ENCODE measurements around the gene GNS. TPM values are rescaled to one million over a fixed set of nuclear protein-coding genes. Genes with fewer than 3 reads are reported as not detected.
"Not testable (repeated sequence)": the region's sequence is repeated elsewhere in the genome, so short reads cannot be mapped to it uniquely, and the experiment has no call there.

GNS gene
- total RNA-seq, 2 experiments from 2014 or later = 14.3 to 14.6 TPM

DNA sequence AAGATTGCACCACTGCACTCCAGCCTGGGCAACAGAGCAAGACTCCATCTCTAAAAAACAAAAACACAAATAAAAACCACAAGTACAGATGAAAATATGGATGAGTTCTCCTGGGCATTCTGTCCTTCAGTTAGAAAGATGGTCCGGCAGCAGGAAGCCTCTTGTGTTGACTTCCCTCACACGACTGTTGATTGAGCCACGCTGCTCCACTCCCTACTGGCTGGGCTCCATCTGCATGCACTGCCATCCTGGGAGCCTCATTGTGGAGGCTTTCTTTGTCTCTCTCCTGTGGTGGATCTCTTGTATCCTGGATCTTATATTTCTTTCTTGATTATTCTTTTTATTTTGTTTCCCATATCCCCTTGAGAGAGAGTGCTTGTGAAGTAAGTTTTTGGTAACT is 34.4 kb upstream of the GNS start:
- CTCF ChIA-PET = interaction anchor here (0.7 kb wide), 1 partner anchor 183 kb away, joined by 3 read pairs; no protein-coding TSS in a partner anchor
- Mint-ChIP-seq H3K27ac (no peak overlapping the region), H3K4me1 (ENCODE audit: low read depth) (no peaks in the 10 kb centered on the region), H3K27me3 (ENCODE audit: low read depth) (no peaks in the 10 kb centered on the region), H3K4me3 (no peak overlapping the region), H3K9me3 (no peaks in the 10 kb centered on the region), H3K36me3 (ENCODE audit: low read depth) (no peaks in the 10 kb centered on the region)
- intact Hi-C loops (cut with micrococcal nuclease) = no loop called here
- DNase-seq = no peak

DNA sequence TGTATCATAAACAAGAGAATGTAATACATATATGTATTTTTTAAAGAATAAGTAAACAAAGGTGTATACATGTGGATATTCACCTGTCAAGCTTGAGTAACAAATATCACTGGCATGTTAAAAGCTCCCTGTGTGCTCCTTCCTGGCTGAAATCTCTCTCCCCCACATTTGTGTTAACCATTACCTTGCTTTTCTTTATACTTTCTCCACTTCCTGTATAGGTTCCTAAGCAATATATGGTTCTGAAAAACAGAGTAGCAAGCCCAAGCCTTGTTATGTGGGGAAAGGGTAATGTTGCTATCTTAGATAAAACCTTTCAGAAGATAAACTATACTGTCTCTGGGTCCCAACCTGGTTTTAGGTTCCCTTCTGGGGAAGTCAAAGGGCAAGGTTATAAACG is 32.9 kb upstream of the GNS start:
- H3K4me1 Mint-ChIP-seq (ENCODE audit: low read depth) = no peaks in the 10 kb centered on the region
- no peaks in the 10 kb centered on the region for H3K9me3 Mint-ChIP-seq
- CTCF ChIA-PET = interaction anchor here (0.8 to 1.1 kb wide), 3 partner anchors 10 to 90 kb away, joined by 3 read pairs; no protein-coding TSS in a partner anchor
- DNase-seq = no peak
- intact Hi-C loops (cut with micrococcal nuclease) = no loop called here
- no peaks in the 10 kb centered on the region for H3K36me3 Mint-ChIP-seq (ENCODE audit: low read depth)
- no peaks in the 10 kb centered on the region for H3K27me3 Mint-ChIP-seq (ENCODE audit: low read depth)
- H3K27ac Mint-ChIP-seq = no peak overlapping the region
- no peak overlapping the region for H3K4me3 Mint-ChIP-seq

DNA sequence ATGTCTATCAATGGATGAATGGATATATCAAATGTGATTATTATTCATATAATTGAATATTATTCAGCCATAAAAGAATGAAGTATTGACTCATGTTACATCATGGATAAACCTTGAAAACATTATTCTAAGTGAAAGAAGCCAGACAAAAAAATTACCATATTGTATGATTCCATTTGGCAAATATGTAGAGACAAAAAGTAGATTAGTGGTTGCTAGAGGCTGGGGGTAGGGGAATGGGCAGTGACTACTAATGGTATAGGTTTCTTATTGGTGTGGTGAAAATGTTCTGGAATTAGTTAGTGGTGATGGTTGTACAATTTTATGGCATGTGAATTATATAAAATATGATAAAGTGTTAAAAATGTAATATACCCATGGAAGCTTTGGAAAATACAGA is 31.8 kb upstream of the GNS start:
- CTCF ChIA-PET = interaction anchor here (1.1 kb wide), 1 partner anchor 91 kb away, joined by 3 read pairs; no protein-coding TSS in a partner anchor
- no peaks in the 10 kb centered on the region for H3K36me3 Mint-ChIP-seq (ENCODE audit: low read depth)
- DNase-seq = no peak
- H3K27me3 Mint-ChIP-seq (ENCODE audit: low read depth) = no peaks in the 10 kb centered on the region
- H3K4me1 Mint-ChIP-seq (ENCODE audit: low read depth) = no peaks in the 10 kb centered on the region
- intact Hi-C loops (cut with micrococcal nuclease) = no loop called here
- H3K9me3 Mint-ChIP-seq = no peaks in the 10 kb centered on the region
- no peak overlapping the region for H3K4me3 Mint-ChIP-seq
- H3K27ac Mint-ChIP-seq = no peak overlapping the region

DNA sequence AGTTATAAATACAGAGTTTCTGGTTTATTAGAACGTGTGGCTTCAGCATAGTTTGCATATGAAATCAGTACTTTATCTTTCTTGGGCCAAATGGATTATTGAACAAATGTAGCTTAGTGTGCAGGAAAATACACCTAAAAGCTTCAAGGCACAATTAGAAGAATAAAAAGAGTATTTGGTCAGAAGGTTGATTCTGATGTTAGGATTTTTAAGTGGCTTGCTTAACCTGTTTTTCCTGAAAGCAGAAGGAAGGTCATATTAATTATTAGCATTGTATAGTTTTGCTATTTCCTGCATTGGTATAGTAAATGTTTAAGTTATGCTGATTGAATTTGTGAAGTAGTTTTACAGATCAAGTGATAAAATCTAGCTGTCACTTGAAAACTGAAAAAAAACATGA is 31.0 kb upstream of the GNS start:
- no peaks in the 10 kb centered on the region for H3K4me1 Mint-ChIP-seq (ENCODE audit: low read depth)
- no peaks in the 10 kb centered on the region for H3K9me3 Mint-ChIP-seq
- no peak overlapping the region for H3K27ac Mint-ChIP-seq
- CTCF ChIA-PET = interaction anchor here (0.7 to 1.0 kb wide), 2 partner anchors 9 to 12 kb away, joined by 3 to 4 read pairs; no protein-coding TSS in a partner anchor
- intact Hi-C loops (cut with micrococcal nuclease) = no loop called here
- DNase-seq = no peak
- H3K36me3 Mint-ChIP-seq (ENCODE audit: low read depth) = no peaks in the 10 kb centered on the region
- peaks cover 5% of the 10 kb centered on the region for H3K27me3 Mint-ChIP-seq (ENCODE audit: low read depth)
- H3K4me3 Mint-ChIP-seq = no peak overlapping the region

DNA sequence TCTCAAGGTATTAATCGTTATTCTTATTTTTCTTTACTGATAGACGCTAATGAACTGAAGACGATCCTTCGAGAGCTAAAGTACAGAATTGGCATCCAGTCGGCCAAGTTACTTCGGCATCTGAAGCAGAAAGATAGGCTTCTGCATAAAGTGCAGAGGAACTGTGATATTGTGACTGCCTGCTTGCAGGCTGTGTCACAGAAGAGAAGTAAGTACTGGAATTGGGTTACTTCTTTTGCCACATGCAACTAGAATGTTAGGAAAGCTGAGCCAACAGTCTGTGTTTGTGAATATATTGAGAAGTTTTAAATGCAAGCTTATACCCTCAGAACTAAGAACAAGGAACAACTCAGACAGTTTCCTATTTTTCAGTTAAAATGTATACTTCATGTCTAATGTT is 26.6 kb upstream of the GNS start:
- Mint-ChIP-seq H3K4me1 (ENCODE audit: low read depth) (peaks cover 12% of the 10 kb centered on the region), H3K4me3 (no peak overlapping the region), H3K36me3 (ENCODE audit: low read depth) (no peaks in the 10 kb centered on the region), H3K27ac (no peak overlapping the region), H3K27me3 (ENCODE audit: low read depth) (peaks cover 34% of the 10 kb centered on the region), H3K9me3 (no peaks in the 10 kb centered on the region)
- DNase-seq = no peak
- intact Hi-C loops (cut with micrococcal nuclease) = no loop called here
- CTCF ChIA-PET = interaction anchor here (0.7 to 2.7 kb wide), 4 partner anchors 10 to 357 kb away, joined by 3 to 13 read pairs (median 4); no protein-coding TSS in a partner anchor

DNA sequence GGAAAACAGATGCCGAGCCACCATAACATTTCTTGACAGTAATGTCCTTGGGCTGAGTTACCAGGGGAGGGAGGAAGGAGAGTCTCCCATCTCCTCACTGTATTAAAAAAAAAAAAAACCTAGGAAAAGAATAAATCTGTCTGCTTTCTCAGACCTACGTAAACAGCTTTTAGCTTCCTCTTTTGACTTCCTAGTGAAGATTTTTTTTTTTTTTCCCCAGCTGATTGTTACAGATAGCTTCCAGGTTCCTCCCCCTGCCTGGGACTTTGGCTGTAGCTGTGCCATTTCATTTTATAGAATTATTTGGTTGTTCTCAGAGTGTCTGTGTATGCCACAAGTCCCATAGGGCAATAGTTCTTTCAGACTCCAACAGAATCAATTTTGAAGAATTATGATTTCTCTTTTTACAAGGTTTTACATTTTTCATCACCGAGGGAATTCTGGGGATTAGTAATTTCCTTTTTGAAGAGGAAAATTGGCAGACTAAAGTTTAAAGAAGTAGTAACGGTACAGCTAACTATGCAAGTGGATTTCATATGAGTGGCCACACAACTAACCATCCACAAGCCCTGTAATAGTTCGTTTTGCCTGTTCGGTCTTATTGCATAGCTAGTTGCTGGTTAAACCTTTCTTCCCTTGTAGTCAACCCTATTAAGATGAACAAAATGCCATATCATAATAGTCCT is 23.1 kb upstream of the GNS start:
- CTCF ChIA-PET = interaction anchor here (0.6 to 3.9 kb wide), 7 partner anchors 8 to 450 kb away, joined by 3 to 22 read pairs (median 4); no protein-coding TSS in a partner anchor
- Mint-ChIP-seq H3K9me3 (peaks cover 4% of the 10 kb centered on the region), H3K4me1 (ENCODE audit: low read depth) (peaks cover 12% of the 10 kb centered on the region), H3K4me3 (peak overlapping the region; percentile 74), H3K36me3 (ENCODE audit: low read depth) (peaks cover 1% of the 10 kb centered on the region), H3K27me3 (ENCODE audit: low read depth) (peaks cover 53% of the 10 kb centered on the region), H3K27ac (no peak overlapping the region)
- no peak for DNase-seq
- intact Hi-C loops (cut with micrococcal nuclease) = no loop called here

DNA sequence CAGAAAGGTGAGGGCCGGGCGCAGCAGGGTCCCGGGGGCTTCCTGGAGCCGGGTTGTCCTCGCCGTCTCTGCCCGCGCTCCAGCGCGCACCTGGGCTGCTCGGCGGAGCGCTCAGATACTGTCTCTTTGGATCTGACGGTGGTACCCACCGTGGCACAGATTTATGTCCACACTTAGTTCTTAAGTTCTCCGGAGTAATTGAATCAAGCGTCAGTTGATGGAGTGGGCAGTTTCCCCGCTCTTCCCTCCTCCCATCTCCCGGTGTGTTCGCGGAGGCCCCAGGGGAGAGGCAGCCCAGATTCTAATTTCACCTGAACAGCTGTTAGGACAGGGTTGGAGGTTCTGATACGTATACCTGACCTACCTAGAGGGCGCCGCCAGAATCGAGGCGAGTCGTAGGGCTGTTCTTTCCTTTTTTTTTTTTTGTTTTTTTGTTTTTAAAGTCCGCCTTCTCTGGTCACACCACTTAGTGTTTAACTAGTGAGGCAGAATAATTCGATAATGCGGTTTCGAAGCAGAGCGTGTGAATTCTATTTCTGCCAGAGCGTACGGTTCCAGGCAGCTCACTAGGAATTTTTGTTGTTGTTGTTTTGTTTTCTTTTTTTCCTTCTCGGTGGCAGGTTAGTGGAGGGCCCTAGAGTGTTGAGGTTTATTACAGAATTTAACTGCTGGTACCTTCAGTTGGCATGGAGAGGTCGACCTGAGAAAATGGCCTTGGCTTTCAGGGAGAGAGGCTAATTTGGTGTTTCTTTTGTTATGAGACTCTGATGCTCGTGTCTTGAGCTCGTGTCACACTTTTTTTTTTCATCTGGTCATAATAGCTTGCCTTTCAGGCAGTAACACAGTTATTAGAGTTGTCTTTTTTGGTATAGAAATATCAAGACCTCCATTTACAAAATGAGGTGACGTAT is 22.3 kb upstream of the GNS start:
- peaks cover 61% of the 10 kb centered on the region for H3K27me3 Mint-ChIP-seq (ENCODE audit: low read depth)
- CTCF ChIA-PET = interaction anchor here (1.0 to 3.9 kb wide), 4 partner anchors 9 to 232 kb away, joined by 3 to 22 read pairs (median 7); no protein-coding TSS in a partner anchor
- peaks cover 1% of the 10 kb centered on the region for H3K36me3 Mint-ChIP-seq (ENCODE audit: low read depth)
- peaks cover 12% of the 10 kb centered on the region for H3K9me3 Mint-ChIP-seq
- peak overlapping the region; percentile 74 for H3K4me3 Mint-ChIP-seq
- H3K27ac Mint-ChIP-seq = peak overlapping the region; percentile 37
- intact Hi-C loops (cut with micrococcal nuclease) = loop anchor here (2.0 kb wide), 1 partner anchor 23 kb away; the partner anchor contains the start of gene GNS
- peaks cover 12% of the 10 kb centered on the region for H3K4me1 Mint-ChIP-seq (ENCODE audit: low read depth)
- no peak for DNase-seq

DNA sequence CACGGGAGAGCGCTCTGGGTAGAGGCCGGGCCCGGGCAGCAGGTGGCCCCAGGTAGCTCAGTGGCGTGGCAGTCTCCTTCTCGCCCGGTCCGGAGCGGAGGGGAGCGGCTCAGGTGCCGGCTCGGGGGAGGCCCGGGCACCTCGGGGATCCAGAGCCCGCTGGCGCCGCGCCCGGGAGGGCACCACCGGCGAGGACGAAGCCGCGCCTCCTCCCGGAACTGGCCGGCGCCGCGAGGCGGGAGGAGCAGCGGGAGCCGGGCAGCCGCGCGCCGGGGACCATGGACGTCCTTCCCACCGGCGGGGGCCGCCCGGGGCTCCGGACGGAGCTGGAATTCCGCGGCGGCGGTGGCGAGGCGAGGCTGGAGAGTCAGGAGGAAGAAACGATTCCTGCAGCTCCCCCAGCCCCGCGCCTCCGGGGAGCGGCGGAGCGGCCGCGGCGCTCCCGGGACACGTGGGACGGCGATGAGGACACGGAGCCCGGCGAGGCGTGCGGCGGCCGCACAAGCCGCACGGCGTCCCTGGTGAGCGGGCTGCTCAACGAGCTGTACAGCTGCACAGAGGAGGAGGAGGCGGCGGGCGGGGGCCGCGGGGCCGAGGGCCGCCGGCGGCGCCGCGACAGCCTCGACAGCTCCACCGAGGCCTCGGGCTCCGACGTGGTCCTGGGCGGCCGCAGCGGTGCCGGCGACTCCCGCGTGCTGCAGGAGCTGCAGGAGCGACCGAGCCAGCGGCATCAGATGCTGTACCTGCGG is 21.5 kb upstream of the GNS start:
- peak; percentile 21 for DNase-seq
- CTCF ChIA-PET = interaction anchor here (1.1 to 3.9 kb wide), 3 partner anchors 9 to 15 kb away, joined by 3 to 22 read pairs (median 4); no protein-coding TSS in a partner anchor
- peak overlapping the region; percentile 74 for H3K4me3 Mint-ChIP-seq
- H3K27me3 Mint-ChIP-seq (ENCODE audit: low read depth) = peaks cover 65% of the 10 kb centered on the region
- H3K27ac Mint-ChIP-seq = no peak overlapping the region
- peaks cover 4% of the 10 kb centered on the region for H3K36me3 Mint-ChIP-seq (ENCODE audit: low read depth)
- intact Hi-C loops (cut with micrococcal nuclease) = loop anchor here (2.0 kb wide), 1 partner anchor 22 kb away; the partner anchor contains the start of gene GNS
- H3K9me3 Mint-ChIP-seq = peaks cover 19% of the 10 kb centered on the region
- peaks cover 12% of the 10 kb centered on the region for H3K4me1 Mint-ChIP-seq (ENCODE audit: low read depth)

DNA sequence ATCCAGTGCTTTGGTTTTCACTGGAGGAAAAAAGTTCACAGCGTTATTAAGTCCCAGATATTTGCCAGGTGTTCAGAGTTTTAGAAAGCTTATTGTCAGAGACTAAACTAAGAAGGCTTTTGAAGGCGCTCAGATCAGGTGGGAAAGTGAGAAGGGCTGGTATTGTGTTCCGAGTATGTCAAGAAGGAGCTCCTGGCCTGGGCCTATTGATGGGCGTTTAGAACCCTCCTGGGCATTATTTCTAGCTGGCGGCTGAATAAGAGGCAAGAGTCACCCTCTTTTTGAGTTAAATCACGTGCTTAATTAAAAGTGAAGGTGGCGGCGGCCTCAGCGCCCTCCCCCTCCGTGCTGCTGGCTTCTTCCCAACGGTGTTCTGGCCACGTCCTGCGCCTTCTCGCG is 20.9 kb upstream of the GNS start:
- Mint-ChIP-seq H3K4me1 (ENCODE audit: low read depth) (peaks cover 12% of the 10 kb centered on the region), H3K36me3 (ENCODE audit: low read depth) (peaks cover 6% of the 10 kb centered on the region), H3K4me3 (peak overlapping the region; percentile 58), H3K27me3 (ENCODE audit: low read depth) (peaks cover 68% of the 10 kb centered on the region), H3K9me3 (peaks cover 25% of the 10 kb centered on the region), H3K27ac (no peak overlapping the region)
- CTCF ChIA-PET = interaction anchor here (1.1 to 3.9 kb wide), 2 partner anchors 12 to 16 kb away, joined by 3 to 22 read pairs; no protein-coding TSS in a partner anchor
- DNase-seq = peak; percentile 7
- intact Hi-C loops (cut with micrococcal nuclease) = loop anchor here (2.0 kb wide), 1 partner anchor 21 kb away; the partner anchor contains the start of gene GNS

DNA sequence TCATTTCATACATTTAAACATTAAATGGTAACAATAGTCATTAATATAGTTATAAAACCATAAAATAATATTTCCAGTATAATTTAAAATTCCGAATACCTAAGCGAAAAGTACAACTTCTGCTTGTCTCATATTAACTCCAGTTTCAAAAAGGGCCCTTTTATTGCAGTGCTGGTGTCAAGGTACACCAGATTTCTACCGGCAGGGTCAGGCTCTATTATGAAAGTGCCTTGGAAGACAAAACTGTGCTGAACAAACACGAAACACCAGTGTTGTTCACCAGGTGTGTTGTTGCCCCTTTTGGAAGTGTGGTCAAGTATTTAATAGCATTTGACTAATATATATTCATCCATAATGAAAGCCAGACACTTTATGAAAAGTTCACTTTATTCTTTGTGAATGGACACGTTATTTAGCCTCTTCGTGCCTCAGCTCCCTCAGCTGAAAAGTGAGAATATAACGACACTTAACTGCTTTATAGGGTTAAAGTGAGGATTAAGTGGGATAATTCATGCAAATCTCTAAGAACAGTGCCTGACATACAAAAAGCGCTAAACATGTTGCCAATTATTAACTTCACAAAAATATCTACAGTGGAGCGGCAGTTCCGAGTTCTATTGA is 20.3 kb upstream of the GNS start:
- peak overlapping the region; percentile 58 for H3K4me3 Mint-ChIP-seq

DNA sequence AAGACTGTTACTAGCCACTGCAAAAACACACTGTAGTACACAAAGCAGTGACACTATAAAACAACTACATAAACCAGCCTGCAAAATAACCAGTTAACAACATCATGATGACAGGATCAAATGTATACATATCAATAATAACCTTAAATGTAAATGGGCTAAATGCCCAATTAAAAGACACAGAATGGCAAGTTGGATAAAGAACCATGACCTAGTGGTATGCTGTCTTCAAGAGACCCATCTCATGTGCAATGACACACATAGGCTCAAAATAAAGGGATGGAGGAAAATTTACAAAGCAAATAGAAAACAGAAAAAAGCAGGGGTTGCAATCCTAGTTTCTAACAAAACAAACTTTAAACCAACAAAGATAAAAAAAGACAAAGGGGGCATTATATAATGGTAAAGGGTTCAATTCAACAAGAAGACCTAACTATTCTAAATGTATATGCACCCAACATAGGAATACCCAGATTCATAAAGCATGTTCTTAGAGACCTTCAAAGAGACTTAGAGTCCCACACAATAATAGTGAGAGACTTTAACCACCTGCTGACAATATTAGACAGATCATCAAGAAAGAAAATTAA is 16.0 kb upstream of the GNS start:
- DNase-seq; H3K4me3 Mint-ChIP-seq; H3K27ac Mint-ChIP-seq; CTCF ChIA-PET; H3K4me1 Mint-ChIP-seq (ENCODE audit: low read depth); intact Hi-C loops (cut with micrococcal nuclease); H3K36me3 Mint-ChIP-seq (ENCODE audit: low read depth): not testable (repeated sequence)
- Mint-ChIP-seq H3K27me3 (ENCODE audit: low read depth) (peaks cover 47% of the 10 kb centered on the region), H3K9me3 (peaks cover 34% of the 10 kb centered on the region)

More for the DNA sequence above, 20.3 kb upstream of the GNS start:
- DNase-seq = no peak
- Mint-ChIP-seq H3K27me3 (ENCODE audit: low read depth) (peaks cover 68% of the 10 kb centered on the region), H3K36me3 (ENCODE audit: low read depth) (peaks cover 7% of the 10 kb centered on the region), H3K9me3 (peaks cover 26% of the 10 kb centered on the region), H3K27ac (no peak overlapping the region), H3K4me1 (ENCODE audit: low read depth) (peaks cover 12% of the 10 kb centered on the region)
- intact Hi-C loops (cut with micrococcal nuclease) = no loop called here
- CTCF ChIA-PET = interaction anchor here (1.1 to 3.9 kb wide), 2 partner anchors 13 to 17 kb away, joined by 3 to 22 read pairs; no protein-coding TSS in a partner anchor

Measured in activated naive CD4-positive, alpha-beta T cell treated with anti-CD3 and anti-CD28 coated beads for 36 hours (primary cell).